Measurements from ENCODE around the gene MTX2.

GRCh38 chr2:176240301-176240700, 28.9 kb upstream of the MTX2 start:
- TF ChIP-seq POLR2A (IDR thresholded peaks at IDR 0.05; ENCODE audit: low read depth, low read length) (no peak), TAF1 (IDR thresholded peaks at IDR 0.05; ENCODE audit: borderline replicate concordance, low read depth, low read length) (no peak), POLR2AphosphoS5 (IDR thresholded peaks at IDR 0.05; ENCODE audit: low read depth, low read length) (no peak)
